Measurements from ENCODE around the gene RETSAT.
A peak's percentile ranks its signal among the peaks of the same experiment; 100 is the strongest.
"Not testable (repeated sequence)": the region's sequence is repeated elsewhere in the genome, so short reads cannot be mapped to it uniquely, and the experiment has no call there.

Gene RETSAT

DNA sequence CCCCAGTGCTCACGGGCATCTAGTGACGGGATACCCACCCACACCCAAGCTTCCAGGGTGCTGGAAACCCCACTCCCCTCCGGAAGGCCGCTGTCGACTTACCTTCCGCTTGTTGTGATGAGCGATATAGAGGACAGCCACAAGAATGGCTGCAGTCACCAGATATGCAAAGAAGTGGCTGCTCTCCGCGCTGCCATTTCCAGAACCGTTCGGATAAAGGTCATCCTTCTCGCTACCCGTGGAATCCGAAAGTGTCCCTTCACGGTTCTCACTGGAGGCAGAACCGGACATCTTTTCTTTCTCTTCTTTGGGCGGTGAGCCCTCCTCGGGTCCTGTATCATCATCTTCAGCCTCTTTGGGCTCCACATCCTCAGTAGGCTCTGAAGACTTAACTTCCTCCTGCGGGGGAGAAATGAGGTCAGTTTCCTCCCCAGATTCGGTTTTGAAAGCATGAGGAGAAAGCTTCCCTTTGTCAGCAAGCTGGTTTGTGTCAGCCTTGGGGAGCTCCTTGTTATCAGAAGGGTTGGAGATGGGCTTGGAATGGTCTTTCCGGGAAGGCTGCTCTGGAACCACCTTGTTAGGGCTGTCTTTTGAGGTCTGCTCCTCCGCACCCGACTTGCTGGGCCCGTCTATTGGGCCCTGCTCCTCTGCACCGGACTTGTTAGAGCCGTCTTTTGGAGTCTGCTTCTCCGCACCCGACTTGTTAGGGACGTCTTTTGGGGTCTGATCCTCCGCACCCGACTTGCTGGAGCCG is 27.7 kb downstream of the RETSAT start:
- DNase-seq (ENCODE audit: low read depth), result peak; percentile 71
- TF ChIP-seq CTCF (IDR thresholded peaks at IDR 0.05; ENCODE audit: low read length, missing control alignments), result no peak
- H3K4me3 ChIP-seq (replicated peaks; ENCODE audit: low read depth, low read length), result peak overlapping the region; percentile 86

- no peak for DNase-seq (ENCODE audit: low read depth)
- no peak for TF ChIP-seq CTCF (IDR thresholded peaks at IDR 0.05; ENCODE audit: low read length, missing control alignments)
- peak overlapping the region; percentile 86 for H3K4me3 ChIP-seq (replicated peaks; ENCODE audit: low read depth, low read length)
These were observed 28.9 kb downstream of the RETSAT start for GRCh38 chr2:85325466-85325811.

GRCh38 chr2:85324639-85325465 is 29.5 kb downstream of the RETSAT start:
- no peak for TF ChIP-seq CTCF (IDR thresholded peaks at IDR 0.05; ENCODE audit: low read length, missing control alignments)
- DNase-seq (ENCODE audit: low read depth), result peak; percentile 75
- H3K4me3 ChIP-seq (replicated peaks; ENCODE audit: low read depth, low read length), result peak overlapping the region; percentile 86

DNA sequence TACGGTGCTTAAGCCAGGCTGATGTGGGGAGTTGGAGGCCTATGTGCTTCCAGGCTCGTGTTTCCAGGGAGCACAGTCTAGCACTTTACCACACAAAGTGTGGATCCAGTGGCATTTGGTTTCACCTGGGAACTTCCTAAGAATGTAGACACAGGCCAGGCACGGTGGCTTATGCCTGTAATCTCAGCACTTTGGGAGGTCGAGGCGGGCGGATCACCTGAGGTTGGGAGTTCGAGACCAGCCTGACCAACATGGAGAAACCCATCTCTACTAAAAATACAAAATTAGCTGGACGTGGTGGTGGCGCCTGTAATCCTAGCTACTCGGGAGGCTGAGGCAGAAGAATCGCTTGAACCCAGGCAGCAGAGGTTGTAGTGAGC is 30.4 kb downstream of the RETSAT start:
- H3K4me3 ChIP-seq (replicated peaks; ENCODE audit: low read depth, low read length); DNase-seq (ENCODE audit: low read depth): not testable (repeated sequence)

DNA sequence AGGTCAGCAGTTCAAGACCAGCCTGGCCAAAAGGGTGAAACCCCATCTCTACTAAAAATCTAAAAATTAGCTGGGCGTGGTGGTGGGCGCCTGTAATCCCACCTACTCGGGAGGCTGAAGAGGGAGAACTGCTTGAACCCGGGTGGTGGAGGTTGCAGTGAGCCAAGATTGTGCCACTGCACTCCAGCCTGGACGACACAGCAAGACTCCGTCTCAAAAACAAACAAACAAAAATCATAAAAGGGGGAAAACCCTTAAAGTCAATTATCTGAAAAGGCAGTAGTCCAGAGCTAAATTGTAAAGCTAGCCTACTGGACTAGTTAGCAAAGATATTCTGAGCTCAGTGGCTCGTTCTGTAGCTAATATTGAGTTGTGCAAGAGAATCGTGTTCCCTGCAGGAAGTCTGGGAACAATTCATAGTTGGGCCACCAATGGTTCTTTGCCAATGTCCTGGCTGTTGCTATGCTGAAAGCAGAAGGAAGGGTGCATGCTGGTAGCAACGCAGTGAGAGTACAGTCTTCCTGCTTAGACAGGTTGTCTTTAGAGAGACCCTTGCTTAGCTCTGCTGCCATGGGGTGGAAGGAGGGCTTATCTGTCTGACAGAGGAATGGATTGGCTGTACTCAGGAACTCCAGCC is 30.9 kb downstream of the RETSAT start:
- TF ChIP-seq CTCF (IDR thresholded peaks at IDR 0.05; ENCODE audit: low read length, missing control alignments), result no peak
- peak; percentile 56 for DNase-seq (ENCODE audit: low read depth)
- H3K4me3 ChIP-seq (replicated peaks; ENCODE audit: low read depth, low read length), result no peak overlapping the region

DNA sequence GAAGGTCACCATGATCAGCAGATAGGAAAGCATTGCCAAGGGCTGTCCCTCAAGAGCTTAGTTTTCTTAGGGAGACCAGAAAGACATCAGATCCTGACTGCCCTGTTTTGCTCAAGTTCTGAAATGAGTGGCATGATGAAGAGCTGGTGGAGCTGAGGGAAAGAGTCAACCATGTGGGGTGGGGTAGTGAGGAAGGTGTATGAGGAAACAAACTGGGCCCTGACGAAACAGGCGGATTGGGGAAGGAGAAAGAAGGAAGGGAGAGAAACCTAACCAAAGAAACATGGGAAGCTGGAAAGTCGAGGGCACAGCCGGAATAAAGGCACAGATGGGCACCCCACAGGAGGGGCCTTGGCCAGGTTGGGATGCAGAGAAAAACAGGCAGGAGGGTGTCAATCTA is 34.5 kb downstream of the RETSAT start:
- no peak for DNase-seq (ENCODE audit: low read depth)
- no peak for TF ChIP-seq CTCF (IDR thresholded peaks at IDR 0.05; ENCODE audit: low read length, missing control alignments)
- no peak overlapping the region for H3K4me3 ChIP-seq (replicated peaks; ENCODE audit: low read depth, low read length)

Data from fibroblast of pulmonary artery (primary cell).